HG03460 (cell line): ENCODE measurements around the gene RTKN2.

Source experiments
- ATAC-seq: cut with Tn5 transposase; IDR thresholded peaks from one replicate; pipeline ENCODE4 v1.9.1; 2021; ENCODE audit not compliant: unreplicated experiment

RTKN2 gene

DNA sequence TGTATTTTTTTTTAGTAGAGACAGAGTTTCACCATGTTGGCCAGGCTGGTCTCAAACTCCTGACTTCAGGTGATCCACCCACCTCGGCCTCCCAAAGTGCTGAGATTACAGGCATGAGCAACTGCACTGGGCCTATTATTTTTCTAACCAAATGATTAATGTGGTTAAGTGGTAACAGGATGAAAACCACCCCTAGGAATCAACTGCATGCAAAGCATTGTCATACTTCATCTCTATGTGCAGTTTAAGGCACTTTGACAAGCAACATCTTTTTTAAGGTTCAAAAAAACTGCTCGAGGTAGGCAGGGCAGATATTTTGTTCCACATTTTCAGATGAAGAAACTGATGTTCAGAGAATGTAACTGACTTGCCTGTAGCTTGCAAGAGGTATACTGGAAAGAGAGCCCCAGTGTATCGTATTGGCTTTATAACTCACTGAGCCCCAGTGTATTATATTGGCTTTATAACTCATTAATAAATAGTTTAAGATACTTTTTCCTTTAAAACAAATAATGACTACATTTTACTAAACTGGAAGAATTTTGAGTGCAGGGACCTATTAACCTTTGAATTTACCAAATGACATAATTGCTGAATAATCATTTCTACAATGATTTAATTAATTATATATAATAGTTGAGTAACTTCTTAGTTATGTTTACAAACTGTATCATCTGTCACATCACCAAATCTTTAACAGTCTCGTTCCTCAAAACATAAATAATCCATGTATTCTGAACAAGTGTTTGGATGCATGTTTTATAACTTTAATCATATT lies 38.1 kb downstream of the RTKN2 start:
- ATAC-seq: no peak

GRCh38 chr10:62225362-62225761 lies 43.3 kb downstream of the RTKN2 start:
- ATAC-seq: no peak

- no peak for ATAC-seq
These were observed 44.0 kb downstream of the RTKN2 start for GRCh38 chr10:62224606-62225005.

DNA sequence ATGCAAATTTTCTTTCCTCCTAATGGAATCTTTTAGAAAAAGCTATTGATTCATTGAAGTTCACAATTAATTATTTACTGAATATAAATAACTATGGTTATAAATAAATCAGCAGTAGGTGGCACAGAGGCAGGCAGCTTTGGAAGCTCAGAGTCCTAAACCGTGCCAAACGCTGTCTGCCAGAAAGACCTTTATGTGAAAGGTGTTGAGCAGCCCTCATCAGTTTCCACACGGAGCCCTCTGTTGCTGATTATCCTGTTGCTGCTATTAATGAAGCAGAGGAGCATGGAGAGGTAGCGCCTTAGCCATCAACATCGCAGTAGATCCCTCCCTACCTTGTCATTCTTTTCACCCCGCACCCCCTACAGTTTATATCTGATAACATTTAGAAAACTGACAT lies 51.0 kb downstream of the RTKN2 start:
- ATAC-seq: no peak

DNA sequence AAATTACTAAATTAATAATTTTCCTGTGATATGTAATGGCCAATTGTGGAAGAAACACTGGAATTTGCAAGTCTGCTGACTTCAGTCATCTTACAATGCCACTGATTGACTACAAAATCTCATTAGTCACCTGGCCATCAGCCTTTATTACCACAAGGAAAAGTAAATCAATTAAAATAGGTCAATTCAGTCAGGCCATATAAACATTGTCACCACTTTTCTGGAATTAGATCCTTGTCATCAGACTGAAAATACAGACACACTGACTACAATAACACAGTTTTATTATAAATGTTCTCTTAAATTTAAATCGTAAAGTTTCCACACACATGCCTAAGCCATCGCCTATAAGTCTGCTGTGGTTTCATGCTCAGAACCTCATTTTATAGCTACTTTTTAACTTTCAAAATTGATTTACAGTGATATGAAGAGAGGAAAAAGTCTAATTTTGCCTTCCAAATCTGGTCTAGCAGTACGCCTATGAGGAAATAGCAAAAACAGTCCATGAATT lies 54.2 kb downstream of the RTKN2 start:
- ATAC-seq: no peak

DNA sequence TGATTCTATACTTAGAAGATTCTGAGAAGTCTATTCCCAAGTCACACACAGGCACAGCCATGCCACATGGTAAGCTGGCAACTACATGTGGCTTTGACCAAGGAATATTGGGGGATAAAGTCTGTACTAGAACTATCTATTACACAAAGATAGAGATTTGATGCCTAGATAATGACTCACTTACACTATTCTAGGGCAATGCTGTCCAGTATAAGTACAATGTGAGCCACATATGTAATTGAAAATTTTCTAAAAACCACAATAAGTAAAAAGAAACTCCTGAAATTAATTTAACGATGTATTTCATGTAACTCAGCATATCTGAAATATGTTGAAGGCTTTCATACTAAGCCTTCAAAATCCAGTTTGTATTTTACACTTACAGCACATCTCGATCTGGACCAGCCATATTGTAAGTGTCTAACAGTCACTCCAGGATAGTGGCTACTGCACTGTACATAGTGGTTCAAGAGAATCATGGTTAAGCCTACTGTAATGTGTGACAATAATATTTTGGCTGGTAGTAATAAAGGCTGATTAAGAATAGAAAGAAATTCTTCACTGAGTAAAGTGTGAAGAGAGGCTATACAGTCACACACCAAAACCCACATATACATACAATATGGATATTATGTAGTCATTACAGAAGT lies 62.8 kb downstream of the RTKN2 start:
- ATAC-seq: no peak

- ATAC-seq: peak; percentile 65
These were observed 69.1 kb downstream of the RTKN2 start for GRCh38 chr10:62199584-62199983.

DNA sequence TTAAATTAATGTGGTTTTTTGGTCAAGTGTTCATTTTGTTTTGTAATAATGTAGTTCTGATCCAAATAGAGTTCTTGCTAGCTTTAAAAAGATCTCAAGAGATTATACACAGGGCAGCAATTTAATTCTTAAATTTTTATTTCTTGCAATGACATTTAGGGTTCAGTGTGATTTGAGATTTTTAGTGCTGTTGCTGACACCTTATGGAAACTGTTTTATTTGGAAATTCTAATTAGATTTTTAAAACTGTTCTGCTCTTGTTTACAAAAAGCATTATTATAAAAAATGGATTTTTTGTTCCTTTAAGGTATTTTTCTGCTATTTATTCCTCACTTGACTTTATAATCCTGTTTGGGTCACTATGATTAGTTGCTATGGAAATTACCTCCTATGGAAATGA lies 72.1 kb downstream of the RTKN2 start:
- ATAC-seq: no peak

DNA sequence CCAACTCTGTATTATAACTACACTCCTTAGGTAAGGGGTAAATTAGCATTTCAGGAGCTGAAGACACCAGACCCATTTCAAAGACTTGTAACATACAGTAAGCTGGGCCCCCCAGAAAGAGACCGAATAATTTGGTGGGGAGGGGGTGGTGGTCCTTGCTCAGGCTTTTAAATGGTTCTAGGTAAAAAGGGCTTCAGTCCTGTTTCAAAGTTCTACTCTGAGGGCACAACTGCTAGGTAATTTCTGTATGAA lies 73.0 kb downstream of the RTKN2 start:
- no peak for ATAC-seq

GRCh38 chr10:62194924-62195674 lies 73.5 kb downstream of the RTKN2 start:
- no peak for ATAC-seq

GRCh38 chr10:62193479-62193878 lies 75.2 kb downstream of the RTKN2 start:
- no peak for ATAC-seq

DNA sequence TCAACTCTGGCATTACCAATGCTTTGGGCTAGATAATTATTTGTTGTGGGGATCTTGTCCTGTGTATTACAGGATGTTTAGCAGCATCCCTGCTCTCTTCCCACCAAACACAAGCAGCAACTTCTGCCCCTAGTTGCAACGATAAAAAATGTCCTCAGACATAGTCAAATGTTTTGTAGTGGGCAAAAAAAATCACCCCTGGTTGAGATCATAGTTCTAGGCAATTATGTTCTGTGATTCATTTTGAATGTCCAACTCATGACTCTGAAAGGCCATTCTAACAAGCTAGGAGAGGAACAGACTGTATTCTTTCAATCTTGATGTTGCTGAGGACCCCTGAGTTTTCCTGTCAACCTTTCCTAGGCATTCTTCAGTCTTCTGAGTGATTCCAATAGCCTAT lies 79.5 kb downstream of the RTKN2 start:
- no peak for ATAC-seq

DNA sequence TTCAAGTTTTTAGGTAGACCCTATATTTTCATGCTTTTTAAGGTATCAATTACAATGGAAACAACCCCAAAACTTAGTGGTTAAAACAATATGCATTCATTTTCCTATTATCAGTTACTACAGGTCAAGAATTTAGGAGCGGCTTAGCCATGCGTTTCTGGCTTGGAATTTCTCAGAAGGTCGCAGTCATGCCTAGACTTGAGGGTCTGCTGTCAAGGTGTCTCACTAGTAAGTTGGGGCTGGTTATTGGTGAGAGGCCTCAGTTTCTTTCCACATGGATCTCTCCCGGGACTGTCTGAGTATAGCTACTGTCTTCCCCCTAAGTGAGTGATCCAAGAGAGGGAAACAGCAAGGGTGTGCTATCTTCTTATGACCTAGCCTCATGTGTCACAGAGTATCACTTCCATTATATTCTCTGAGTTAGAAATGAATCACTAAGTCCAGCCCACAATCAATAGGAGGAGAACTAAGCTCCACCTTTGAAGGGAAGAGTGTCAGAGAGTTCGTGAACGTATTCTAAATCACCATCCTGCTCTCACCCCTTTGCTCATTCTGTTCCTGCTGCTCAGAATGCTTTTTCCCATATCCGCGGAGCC lies 80.5 kb downstream of the RTKN2 start:
- no peak for ATAC-seq

DNA sequence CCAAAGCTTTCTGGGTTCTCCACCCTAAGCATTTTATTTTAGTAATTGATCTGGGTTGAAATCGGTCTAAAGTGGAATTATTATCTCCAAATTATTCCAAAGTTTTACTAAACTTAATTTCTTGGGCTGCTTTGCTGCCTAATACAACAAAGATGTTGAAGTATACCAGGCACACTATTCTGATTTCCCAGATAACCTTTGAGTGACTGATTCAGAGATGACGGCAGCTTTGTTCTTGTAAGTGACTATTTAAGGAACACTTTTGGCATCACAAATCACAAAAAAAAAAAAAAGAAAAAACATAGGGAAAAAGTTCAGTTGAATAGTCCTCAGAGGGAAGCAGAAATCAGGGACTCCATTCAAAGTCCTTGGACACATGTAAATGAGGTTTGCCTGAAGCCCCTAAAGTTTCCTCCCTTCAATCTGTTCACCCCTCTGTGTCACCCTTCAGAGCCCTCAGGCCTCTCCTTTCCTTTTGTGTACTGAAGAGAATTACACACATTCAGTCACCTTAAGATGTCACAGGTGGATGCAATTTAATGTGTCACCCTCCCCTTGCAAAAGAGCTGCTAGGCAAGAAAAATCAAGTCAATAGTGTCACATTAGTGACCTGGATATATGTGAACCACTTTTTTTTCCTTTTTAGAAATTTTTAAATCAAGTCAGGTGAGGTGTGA lies 81.5 kb downstream of the RTKN2 start:
- no peak for ATAC-seq

DNA sequence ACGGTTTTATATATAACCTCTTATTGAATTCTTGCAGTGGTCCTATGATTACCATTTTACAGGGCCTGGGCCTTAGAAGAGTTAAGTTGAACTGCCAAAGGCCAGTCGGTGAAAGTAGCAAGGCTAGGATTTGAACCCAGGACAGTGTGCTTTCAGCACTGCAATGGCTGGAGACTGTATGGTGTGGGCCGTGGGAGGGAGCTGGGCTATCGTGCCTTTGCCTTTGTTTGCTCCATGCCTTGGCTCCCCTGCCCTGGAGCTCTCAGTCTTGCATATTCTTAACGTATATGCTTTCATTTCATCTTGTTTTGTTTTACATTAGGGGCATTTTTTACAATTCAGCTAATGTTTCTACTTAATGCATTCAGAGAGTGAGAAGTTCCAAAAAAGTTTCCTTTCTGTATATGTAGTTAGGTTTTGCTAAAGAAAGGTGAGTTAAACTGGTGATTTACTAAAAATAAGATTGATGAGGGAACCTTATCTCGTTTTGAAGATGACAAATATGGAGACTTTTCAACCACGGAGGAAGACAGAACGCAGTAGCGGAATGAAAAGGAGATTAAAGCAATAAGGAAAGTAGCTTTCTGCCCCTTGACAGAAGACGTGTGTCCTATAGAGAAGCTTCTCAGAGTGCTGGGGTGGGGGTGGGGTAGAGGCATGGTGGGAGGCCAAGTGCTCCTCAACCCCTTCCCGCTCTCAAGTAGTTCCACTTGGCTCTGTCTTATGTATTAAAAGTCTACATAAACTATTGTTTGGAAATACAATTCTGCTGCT lies 82.5 kb downstream of the RTKN2 start:
- ATAC-seq: no peak

DNA sequence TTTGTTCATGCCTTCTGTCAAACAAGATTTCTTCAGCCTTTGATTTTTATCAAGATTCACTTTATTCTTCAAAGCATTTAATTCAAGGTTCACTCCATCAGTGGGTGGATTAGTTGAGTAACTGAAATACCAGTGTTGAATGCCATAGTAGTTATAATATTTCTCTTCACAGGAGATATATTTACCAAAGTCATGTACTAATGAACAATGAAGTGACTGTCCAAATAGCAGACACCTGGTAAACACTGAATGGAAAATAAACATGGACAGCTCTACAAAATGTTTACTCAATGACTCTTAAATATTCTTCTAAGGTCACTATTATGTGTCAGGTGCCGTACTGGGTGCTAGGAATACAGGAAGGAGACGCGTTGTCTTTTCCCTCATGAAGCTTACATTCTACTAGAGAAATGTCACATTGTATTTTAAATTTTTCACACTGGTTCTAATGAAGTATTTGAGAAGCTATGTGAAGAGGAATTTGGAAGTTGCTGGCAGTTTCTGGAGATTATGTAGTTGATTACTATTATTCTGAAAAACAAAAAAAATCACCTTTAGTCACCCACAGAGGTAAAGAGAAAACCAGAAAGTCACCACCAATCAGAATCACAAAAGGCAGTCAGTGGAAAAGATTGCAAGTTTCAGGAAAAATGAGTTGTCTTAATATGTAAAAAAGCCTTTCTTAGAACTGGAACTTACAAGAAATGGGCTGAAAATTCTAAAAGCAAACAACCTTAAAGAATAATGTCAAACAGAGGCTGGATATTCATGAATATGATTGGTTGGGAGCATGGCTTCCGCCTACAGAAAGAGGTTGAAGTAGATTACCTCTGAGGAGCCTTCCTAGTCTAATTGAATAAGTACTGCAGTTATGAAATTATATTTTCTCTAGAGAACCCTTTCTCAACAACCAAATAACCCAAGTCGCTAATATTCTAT lies 84.5 kb downstream of the RTKN2 start:
- ATAC-seq: no peak

DNA sequence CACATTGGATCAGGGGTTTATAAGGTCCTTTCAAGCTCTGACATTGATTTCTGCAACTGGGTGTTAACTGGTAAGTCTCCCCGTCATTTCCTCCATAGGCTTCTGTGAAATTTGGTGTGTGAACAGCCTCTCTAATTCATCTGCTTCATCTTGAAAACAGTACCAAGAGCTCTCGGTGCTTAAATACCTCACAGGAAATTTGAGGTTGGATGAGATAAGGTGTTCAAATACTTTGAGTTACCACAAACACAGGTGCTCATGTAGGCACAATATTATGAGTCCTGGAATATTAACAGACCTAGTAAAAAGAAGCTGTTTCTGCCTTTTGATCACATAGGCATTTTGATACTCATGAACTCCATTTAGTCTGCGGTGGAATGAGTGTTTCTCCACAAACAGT lies 85.2 kb downstream of the RTKN2 start:
- peak; percentile 92 for ATAC-seq

DNA sequence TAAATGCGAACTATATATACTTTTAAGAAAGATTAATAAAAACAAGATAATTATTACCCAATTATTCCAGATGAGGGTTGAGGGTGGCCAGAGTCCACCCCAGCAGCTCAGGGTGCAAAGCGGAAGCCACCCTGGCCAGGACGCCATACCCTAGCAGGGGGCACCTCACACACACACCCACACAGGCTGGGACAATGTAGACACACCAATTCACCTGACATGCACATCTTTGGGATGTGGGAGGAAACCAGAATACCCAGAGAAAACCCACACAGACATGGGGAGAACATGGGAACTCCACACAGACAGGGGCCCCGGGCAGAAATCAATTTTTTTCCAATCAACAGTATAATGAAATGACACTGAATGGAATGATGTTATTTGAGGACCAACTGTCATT lies 86.0 kb downstream of the RTKN2 start:
- ATAC-seq: no peak

DNA sequence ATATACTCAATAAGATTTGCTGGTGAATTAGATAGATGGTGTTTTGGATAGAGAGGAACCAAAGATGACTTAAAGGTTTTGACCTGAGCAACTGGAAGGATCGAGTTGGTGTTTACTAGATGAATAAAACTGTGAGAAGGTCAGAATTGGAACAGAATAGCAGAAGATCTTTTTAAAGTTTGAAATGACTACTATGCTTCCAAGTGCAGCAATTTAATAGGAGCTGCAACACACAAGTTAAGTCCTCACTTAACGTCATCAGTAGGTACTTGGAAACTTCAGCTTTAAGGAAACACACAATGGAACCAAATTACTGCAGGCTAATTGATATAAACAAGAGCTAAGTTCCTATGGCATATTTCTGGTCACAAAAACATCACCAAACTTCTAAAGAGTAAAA lies 86.5 kb downstream of the RTKN2 start:
- no peak for ATAC-seq
